Measurements from ENCODE around the gene APCDD1L.

- TF ChIP-seq YY1 (IDR thresholded peaks at IDR 0.05; ENCODE audit: insufficient read depth, insufficient read length) (no peak), ZNF274 (IDR thresholded peaks at IDR 0.05; ENCODE audit: low read depth, low read length) (no peak)
Observed at GRCh38 chr20:58450254-58450653, 64.9 kb downstream of the APCDD1L start.
